AML-193 (cell line): ENCODE results near the gene MAP1LC3B2.

Source experiments
- DNase-seq, 2 experiments: peaks; one replicate each; lab custom pipeline; 2025; lab: John Stamatoyannopoulos, UW

The MAP1LC3B2 gene

DNA sequence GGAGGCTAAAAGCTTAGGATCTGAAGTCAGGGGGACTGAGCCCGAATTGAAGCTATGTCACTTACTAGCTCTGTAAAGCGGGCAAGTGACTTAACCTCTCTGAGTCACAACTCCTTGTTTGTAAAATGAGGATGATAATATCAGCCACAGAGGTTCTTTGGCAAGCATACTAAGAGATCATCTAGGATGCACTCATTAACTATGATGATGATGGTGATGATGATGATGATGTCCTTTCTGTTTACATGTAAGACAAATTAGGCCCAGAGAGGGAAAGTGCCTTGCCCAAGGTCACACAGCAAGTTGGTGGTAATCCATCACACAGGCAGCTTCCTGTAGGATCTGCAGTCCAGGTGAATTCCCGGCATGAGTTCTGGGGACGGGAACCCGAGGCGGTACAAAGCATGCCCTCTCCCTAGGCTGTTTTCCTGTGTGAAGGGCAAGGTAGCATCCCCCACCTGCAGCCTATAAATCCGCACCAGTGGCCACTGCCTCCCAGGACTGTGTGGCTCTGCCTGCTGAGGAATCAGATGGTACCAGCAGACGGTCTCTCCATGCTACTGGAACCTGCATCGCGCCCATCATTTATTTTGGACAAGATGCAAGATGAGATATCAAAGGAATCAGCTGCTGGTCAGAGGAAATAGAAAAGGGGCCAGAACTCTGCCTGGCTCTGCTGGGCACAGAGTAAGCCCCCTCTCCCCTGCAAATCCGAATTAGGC, 55.2 kb downstream of the MAP1LC3B2 start:
- no peak for DNase-seq

DNA sequence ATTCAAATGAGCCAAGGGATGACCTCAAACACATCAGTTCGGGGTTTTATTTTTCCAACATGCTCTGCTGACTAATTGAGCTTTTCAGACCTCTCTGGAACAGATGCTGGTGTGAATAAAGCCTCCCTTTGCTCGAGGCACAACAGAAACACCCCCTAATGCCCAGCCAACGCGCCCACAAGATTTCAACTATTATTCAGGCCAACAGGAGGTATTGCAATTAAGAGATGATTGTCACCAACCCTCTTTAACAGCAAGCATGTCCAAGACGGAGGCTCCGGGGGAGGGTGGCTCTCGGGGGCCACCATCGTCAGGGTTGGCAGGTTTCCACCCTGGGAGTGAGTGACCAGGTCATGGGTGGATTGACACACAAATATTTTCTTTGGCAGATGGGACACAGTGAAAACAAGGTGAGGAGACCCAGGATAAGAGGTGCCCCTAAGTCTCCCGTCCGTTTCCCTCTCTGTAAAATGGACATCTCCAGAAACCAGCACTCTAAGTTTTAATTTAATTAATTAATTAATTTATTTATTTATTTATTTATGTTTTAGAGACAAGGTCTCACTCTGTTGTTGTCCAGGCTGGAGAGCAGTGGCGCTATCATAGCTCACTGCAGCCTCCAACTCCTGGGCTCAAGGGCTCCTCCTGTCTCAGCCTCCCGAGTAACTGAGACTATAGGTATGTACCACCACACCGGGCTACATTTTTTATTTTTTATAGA, 56.1 kb downstream of the MAP1LC3B2 start:
- no peak for DNase-seq

DNA sequence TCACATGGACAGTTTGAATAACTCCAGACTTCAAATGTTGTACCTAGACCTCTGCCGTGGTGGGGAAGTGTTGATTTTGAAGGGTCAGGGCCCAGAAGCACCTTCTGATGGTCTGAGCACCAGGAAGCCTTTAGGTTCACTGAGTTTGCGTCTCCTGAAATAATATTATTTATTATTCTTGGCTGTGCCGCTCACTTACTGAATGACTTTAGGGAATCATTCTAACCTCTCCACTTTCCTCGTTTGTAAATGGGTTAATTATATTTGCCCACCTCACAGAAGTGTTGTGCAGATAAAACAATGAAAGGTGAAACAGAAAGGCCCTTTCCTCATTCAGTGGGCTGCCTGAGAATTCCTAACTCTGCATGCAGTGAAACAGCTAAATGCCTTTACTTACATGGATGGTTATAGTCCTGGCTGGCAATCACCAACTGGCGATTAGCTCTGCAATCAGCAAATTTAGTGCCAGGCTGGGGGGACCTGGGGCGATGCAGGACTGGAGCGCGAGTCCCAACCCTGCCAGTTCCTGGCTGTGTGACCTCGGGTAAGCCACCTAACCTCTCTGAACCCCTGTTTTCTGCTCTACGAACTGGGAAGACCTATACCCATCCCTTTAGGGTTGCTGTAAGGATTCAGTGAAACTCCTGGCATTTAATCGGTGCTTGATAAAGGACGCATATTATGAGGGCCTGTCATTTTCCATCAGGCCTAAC, 57.5 kb downstream of the MAP1LC3B2 start:
- no peak for DNase-seq

DNA sequence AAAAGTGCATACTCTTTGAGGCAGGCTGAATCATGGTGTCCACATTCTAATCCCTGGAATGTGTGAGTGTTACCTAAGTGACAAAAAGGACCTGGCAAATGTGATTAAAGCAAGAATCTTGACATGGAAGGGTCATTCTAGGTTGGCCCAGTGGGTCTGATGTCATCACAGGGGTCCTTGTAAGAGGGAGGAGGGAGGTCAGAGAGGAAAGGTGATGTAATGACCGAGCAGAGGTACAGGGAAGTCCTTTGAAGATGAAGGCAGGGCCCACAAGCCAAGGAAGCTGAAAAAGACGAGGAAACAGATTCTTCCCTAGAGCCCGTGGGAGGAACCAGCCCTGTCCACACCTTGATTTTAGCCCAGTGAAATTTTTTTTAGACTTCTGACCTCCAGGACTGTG, 60.1 kb downstream of the MAP1LC3B2 start:
- DNase-seq: no peak

DNA sequence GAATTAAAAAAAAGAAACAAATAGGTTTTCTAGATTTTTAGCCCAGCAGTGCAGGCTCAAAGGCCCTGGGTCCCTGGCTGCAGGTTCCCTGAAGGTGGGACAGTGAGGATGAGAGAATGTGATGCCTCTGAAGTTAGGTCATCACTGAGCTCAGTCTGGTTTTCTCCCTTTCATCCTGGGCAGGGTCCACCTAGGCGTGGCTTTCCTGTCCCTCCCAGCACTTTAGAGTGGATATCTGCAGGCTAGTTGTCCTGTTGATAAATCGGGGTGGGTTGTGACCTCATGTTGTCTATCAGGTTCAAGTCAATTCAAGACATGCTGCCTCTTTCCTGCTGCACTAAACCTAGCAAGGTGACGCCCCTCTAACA, 60.9 kb downstream of the MAP1LC3B2 start:
- no peak for DNase-seq

DNA sequence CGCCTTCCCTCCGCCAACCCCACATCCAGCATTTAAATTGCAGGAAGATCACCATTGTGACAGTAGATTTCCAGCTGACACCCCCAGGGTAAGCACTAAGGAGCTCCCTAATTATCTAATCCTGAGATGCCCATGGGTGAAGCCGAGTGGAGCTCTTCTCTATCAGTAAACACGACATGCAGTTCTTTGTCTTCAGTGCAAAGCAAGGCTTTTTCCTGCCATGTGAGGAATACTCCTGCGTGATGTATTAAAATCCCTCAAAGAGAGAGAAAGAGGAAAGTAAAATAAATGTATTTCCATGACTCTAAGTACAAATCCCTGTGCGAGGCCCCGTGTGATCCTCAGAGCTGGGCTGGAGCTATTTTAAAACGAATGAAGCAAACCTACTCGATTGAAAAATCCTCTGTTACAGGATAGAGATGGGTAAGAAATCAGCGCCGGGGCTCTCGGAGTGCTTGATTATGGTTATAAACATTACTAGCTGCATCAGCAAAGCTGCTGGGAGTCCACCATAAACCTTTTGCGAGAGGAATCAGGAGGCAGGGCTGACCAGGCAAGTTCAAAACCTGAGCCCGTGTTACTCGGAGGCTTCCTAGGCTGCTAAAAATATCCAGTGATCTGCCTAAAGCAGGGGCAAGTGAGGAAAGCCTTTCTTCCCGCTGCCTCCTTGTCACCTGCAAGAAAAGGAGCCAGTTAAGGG, 61.5 kb downstream of the MAP1LC3B2 start:
- DNase-seq: no peak

DNA sequence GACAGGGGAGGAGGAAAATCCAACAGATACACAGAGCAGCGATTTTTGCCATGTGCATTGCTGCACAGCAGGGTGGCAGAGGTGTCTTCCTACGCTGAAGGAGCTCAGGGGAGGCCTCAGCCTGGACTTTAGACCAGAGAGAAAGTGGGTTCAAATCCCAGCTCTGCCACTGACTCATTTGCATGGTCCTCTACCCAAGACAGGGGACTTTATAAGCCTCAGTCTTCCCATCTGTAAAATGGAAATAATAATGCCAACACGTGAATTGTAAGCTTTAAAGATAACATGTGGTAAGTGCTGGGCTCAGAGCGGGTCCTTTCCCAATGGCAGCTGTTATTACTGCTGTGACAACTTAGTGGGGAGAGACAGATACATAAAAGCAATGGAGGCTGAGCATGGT, 62.0 kb downstream of the MAP1LC3B2 start:
- no peak for DNase-seq

DNA sequence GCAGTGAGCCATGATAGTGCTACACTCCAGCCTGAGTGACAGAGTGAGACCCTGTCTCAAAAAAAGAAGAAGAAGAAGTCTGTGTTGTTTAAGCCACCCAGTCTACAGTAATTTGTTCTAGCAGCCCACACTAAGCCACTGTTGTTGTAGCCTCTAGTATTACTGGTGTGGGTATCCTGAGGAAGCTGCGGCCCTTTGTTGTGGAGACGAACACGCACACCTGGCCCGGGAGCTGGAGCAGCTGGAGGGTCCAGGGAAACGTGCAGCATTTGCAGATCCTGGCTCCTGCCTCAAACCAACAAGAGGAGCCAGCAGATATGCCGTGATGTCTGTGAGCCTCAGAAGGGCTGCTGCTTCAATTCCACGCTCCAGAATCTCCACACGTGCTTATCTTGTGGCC, 65.3 kb downstream of the MAP1LC3B2 start:
- no peak for DNase-seq

DNA sequence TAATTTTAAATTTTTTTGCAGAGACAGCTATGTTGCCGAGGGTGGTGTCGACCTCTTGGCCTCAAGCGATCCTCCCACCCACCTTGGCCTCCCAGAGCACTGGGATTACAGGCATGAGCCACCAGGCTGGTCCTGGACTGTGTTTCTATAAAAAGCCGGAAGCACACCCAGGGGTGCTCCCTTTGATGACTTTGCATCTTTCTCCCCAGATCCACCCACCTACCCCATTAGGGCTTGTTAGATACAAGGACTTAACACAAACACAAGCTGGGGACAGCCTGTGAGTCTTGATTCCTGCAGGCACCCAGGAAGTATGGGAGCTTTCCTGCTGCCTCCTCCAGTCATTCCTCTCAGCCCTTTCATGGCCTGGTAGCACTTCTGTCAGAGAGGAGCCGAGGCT, 67.0 kb downstream of the MAP1LC3B2 start:
- no peak for DNase-seq
